Ecto neural progenitor cell (in vitro differentiated cells): Measurements from ENCODE around the gene NRM.
A peak's percentile ranks its signal among the peaks of the same experiment; 100 is the strongest.
"Not testable (repeated sequence)": the region's sequence is repeated elsewhere in the genome, so short reads cannot be mapped to it uniquely, and the experiment has no call there.

ENCODE experiments used
- DNase-seq: peaks from one replicate; pipeline ENCODE4 v3.0.0-alpha.2; 2018; ENCODE audit warnings: low spot score

Gene NRM

DNA sequence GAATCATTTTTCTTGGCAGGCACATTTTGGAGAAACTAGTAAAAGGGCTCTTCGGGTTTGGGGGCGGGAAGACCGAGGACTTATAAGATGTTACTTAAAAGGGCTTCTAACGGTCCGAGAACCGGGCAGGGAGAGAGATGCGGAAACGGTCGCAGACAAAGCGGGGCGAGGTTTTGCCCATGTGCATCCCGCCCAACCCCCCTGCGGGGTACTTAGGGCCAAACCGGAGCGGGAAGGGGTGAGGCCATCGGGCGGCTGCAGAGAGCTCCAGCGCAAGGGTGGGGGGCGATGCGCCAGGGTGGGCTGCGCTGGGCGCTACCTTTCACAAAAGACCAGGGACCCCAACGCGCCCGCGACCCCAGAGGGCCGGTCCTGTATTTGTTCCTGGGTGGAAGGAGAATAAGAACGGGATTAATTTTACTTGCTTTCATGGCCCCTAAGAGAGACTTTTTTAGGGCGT is 30.0 kb upstream of the NRM start:
- DNase-seq, result peak; percentile 81

- peak; percentile 98 for DNase-seq
Observed at GRCh38 chr6:30719791-30720737, 29.3 kb upstream of the NRM start, which contains the start of gene TUBB. TSS of gene TUBB (plus strand) at chr6:30720352. CDS start at chr6:30720507, 155 bp downstream.

- no peak for DNase-seq
Observed at GRCh38 chr6:30719356-30719755, 28.6 kb upstream of the NRM start.

GRCh38 chr6:30717845-30718720 is 27.3 kb upstream of the NRM start:
- DNase-seq, result not testable (repeated sequence)

GRCh38 chr6:30717129-30717844 is 26.5 kb upstream of the NRM start, which contains the start of gene MDC1:
TSS of gene MDC1 (minus strand) at chr6:30717281. CDS start at chr6:30715175, 2,106 bp downstream.
- peak; percentile 98 for DNase-seq

- DNase-seq, result no peak
Observed at GRCh38 chr6:30716879-30717128, 26.0 kb upstream of the NRM start.

DNA sequence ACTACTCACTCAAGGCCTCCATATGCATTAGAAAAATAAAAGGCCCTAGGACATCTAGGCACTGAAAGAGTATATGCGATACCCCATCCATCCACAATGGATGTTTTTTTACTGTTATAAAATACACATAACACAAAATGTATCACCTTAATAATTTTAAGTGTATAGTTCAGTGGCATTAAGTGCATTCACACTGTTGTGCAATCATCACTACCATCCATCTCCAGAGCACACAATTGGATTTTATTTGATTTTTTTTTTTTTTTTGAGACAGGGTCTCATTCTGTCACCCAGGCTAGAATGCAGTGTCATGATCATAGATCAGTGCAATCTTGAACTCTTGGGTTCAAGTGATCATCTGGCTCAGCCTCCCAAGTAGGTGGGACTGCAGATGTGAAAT is 23.5 kb upstream of the NRM start:
- DNase-seq, result no peak

DNA sequence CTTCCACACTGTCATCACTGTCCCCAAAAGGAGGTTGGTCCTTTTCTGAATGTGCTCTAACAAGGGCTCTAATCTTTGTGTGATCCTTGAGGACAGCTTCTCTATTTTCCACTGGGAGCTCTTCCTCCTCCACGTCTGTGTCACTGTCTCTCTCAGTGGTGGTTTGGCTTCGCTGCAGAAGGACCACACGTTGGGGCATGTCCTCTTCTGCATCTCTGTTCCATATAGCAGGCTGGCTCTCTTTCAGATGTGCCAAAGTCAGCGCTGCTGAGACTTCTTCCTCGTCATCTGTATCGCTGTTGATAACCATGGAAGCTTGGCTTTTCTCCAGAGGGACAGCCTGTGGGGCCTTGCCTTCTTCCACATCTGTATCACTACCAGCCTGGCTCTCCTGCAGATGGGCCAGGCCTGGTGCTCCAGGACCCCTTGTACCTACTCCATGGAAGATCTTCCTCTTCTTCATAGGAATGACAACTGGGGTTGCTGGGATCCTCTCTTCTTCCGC is 21.7 kb upstream of the NRM start:
- no peak for DNase-seq

DNA sequence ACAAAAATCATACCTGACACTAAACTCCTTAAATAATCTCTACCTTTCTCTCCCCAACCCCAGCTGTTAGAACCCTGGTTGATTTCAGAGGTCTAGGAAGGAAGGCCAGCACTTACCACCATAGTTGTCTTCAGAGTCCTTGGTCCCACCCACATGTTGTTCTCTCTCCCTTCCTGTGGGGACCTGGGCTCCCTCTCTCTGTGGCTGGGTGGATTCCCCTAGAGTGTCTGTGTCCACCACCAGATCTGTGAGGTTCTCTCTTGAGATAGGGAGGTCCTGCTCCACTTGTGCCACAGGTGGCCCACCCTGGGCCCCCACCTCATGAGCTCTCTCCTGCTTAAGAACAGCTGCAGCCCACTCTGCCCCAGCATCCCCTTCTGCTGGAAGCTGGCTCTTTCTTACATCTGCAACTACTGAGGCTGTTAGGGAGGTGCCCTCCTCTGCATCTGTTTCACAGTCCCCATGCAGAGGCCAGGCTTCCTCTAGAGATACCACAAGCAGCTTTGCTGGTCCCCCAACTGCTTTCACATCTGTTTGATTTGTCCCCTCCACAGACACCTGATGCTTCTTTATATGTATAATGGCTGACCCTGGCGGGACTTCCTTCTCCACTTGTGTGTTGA is 21.1 kb upstream of the NRM start:
- no peak for DNase-seq

- no peak for DNase-seq
Observed at GRCh38 chr6:30709101-30709868, 18.5 kb upstream of the NRM start.

- no peak for DNase-seq
Observed at GRCh38 chr6:30707281-30707850, 16.6 kb upstream of the NRM start.

DNA sequence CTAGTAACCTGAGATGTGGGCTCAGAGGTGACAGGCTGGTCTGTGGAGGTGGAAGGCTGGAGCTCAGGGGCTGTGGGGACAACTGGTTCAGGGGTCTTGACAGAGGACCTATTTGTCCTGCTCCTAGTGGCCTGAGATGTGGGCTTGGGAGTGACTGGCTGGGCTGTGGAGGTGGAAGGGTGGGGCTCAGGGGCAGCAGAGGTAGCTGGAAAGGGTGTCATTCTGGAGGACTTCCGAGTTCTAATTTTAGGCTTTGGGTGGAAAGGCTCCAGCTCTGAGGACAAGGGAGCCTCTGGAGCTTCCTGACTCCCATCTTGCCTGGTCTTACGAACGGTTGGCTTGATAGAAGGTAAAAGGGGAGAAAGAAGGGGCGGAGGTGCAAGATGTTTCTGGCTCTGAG is 14.8 kb upstream of the NRM start:
- no peak for DNase-seq

DNA sequence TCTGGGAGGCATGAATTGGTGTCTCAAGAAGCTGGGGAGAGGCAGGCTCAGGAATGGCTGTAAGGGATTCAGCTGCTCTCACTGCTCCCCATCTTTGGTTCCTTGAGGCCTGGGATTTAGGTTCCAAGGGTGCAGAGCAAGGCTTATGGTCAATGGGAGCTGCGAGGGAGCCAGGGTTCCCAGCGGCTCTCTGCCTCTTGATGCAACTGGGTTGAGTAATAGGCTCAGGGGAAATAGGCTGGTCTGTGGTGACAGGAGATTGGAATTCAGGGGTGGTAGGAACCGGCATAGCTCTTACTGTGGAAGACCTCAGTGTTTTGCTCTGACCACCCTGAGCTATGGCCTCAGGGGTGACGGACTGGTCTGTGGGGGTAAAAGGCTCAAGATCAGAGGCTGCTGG is 13.0 kb upstream of the NRM start:
- DNase-seq, result no peak

DNA sequence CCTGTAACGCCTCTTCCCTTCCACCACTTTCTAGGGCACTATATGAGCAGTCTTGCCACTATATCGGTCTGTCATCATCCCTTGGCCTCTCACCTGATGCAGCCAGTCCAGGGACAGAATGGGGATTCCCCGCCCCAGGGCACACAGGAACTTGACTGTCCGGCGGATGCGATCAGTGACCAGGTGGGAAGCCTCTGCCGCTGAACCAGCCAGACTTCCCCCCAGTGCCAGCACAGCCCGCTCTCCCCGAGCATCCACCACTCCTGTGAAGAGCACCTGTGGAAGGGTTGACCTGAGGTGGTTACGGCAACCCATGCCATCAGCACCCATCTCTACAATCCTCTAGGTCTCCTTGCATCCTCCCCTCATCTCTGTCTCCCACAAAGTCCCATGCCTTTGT is 12.2 kb upstream of the NRM start:
- no peak for DNase-seq

DNA sequence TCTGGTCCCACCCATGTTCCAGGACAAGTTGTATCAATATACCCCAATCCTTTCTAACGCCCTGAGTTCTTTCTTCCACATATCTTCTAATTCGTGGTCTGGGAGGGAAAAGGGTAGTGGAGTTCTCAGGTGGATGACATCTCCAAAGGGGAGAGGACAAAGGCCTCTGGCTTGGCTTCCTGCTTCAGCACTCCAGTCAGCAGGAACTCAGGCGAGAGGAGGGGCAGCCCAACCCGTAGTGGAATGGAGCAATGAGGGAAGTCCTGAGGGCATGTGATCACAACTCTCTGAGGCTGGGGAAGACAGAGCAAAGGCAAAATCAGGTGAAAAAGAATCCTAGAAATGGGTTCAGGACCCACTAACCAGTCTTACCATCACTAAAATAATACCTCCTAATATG is 9.6 kb upstream of the NRM start:
- no peak for DNase-seq

GRCh38 chr6:30696432-30696831 is 5.6 kb upstream of the NRM start:
- no peak for DNase-seq

DNA sequence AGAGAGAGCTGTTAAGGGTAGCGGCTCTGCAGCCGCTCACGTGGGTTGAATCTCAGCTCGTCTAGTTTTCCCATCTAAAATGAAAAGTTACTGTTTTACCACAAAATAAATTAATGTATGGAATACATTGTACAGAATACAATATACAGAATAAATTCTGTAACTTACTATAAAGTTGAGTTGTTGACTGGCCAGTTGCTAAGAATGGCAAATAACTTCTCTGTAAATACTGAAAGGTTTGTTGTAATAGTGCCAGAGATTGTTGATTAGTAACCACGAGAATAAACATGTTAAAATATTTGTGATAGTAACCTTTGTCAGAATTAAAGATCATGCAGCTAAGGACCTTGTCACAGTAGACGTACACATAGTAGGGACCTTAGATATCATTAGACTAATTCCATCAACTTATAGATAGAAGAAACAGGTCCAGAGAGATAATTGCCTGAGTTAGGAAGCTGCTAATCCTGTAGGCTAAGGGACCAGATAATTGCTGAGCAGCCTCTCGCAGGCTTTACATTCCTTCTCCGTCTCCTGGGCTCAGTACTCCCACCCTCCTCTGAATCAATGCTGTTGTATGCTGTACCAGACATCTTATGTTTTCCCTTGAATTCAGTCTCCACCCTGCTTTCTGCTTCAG is 544 bp upstream of the NRM start:
- no peak for DNase-seq

- no peak for DNase-seq
Observed at GRCh38 chr6:30689985-30690384, 799 bp downstream of the NRM start.

GRCh38 chr6:30689022-30689865 is 1.5 kb downstream of the NRM start:
- no peak for DNase-seq
